ENCODE data around the gene KIAA0319L. TPM values are rescaled to one million over a fixed set of nuclear protein-coding genes. Genes with fewer than 3 reads are reported as not detected.

KIAA0319L gene
- total RNA-seq, 1 experiment from 2014 or later, result 72.6 TPM

DNA sequence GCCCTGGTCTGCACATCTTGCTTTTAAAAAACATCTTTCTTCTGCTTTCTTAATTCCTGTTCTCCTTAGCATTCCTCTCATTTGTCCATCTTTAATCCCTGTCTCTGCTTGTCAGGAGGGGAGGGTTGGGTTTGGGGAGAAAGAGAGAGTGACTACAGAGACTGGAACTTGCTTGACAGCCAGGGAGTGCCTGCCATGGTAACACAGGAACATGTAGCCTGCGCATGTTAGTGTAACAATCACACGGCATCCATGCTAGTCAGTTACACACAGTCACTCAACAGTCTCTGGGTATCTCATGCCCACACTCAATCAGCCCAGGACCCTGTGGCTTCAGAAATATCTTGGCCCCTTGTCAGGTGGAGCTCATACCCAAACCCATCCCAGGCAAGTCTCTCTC lies 15.1 kb upstream of the KIAA0319L start:
- H3K4me1 Mint-ChIP-seq (ENCODE audit: low read depth, unreplicated experiment), result peaks cover 26% of the 10 kb centered on the region
- H3K36me3 Mint-ChIP-seq (ENCODE audit: insufficient read depth, unreplicated experiment), result peaks cover 14% of the 10 kb centered on the region
- intact Hi-C loops (cut with micrococcal nuclease; ENCODE audit: unreplicated experiment), result no loop called here
- H3K4me3 Mint-ChIP-seq (ENCODE audit: low read depth, unreplicated experiment), result peak overlapping the region; percentile 63
- CTCF ChIA-PET, result interaction anchor here (1.2 to 2.7 kb wide), 2 partner anchors 143 to 155 kb away, joined by 4 to 8 read pairs; no protein-coding TSS in a partner anchor
- no peak for DNase-seq
- H3K27ac Mint-ChIP-seq (ENCODE audit: unreplicated experiment), result no peak overlapping the region
- TF ChIP-seq, protein P1, sequence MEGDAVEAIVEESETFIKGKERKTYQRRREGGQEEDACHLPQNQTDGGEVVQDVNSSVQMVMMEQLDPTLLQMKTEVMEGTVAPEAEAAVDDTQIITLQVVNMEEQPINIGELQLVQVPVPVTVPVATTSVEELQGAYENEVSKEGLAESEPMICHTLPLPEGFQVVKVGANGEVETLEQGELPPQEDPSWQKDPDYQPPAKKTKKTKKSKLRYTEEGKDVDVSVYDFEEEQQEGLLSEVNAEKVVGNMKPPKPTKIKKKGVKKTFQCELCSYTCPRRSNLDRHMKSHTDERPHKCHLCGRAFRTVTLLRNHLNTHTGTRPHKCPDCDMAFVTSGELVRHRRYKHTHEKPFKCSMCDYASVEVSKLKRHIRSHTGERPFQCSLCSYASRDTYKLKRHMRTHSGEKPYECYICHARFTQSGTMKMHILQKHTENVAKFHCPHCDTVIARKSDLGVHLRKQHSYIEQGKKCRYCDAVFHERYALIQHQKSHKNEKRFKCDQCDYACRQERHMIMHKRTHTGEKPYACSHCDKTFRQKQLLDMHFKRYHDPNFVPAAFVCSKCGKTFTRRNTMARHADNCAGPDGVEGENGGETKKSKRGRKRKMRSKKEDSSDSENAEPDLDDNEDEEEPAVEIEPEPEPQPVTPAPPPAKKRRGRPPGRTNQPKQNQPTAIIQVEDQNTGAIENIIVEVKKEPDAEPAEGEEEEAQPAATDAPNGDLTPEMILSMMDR (IDR thresholded peaks at IDR 0.05; ENCODE audit: unreplicated experiment), result no peak
- peaks cover 52% of the 10 kb centered on the region for H3K27me3 Mint-ChIP-seq (ENCODE audit: unreplicated experiment)
- no TSS peak for BruUV-seq (replicated peaks)
- H3K9me3 Mint-ChIP-seq (ENCODE audit: low read depth, unreplicated experiment), result no peaks in the 10 kb centered on the region

GRCh38 chr1:35571263-35571662 lies 14.1 kb upstream of the KIAA0319L start:
- no TSS peak for BruUV-seq (replicated peaks)
- peaks cover 14% of the 10 kb centered on the region for H3K36me3 Mint-ChIP-seq (ENCODE audit: insufficient read depth, unreplicated experiment)
- peaks cover 26% of the 10 kb centered on the region for H3K4me1 Mint-ChIP-seq (ENCODE audit: low read depth, unreplicated experiment)
- H3K27ac Mint-ChIP-seq (ENCODE audit: unreplicated experiment), result no peak overlapping the region
- intact Hi-C loops (cut with micrococcal nuclease; ENCODE audit: unreplicated experiment), result no loop called here
- peaks cover 49% of the 10 kb centered on the region for H3K27me3 Mint-ChIP-seq (ENCODE audit: unreplicated experiment)
- no peak overlapping the region for H3K4me3 Mint-ChIP-seq (ENCODE audit: low read depth, unreplicated experiment)
- TF ChIP-seq, protein P1 (IDR thresholded peaks at IDR 0.05; ENCODE audit: unreplicated experiment), result no peak
- CTCF ChIA-PET, result interaction anchor here (2.7 kb wide), 1 partner anchor 144 kb away, joined by 8 read pairs; no protein-coding TSS in a partner anchor
- H3K9me3 Mint-ChIP-seq (ENCODE audit: low read depth, unreplicated experiment), result no peaks in the 10 kb centered on the region
- no peak for DNase-seq

GRCh38 chr1:35570589-35571137 lies 13.5 kb upstream of the KIAA0319L start:
- no peak overlapping the region for H3K27ac Mint-ChIP-seq (ENCODE audit: unreplicated experiment)
- no TSS peak for BruUV-seq (replicated peaks)
- H3K9me3 Mint-ChIP-seq (ENCODE audit: low read depth, unreplicated experiment), result no peaks in the 10 kb centered on the region
- no peak for DNase-seq
- H3K4me3 Mint-ChIP-seq (ENCODE audit: low read depth, unreplicated experiment), result no peak overlapping the region
- intact Hi-C loops (cut with micrococcal nuclease; ENCODE audit: unreplicated experiment), result no loop called here
- peaks cover 25% of the 10 kb centered on the region for H3K4me1 Mint-ChIP-seq (ENCODE audit: low read depth, unreplicated experiment)
- H3K36me3 Mint-ChIP-seq (ENCODE audit: insufficient read depth, unreplicated experiment), result peaks cover 14% of the 10 kb centered on the region
- CTCF ChIA-PET, result interaction anchor here (0.7 to 2.7 kb wide), 3 partner anchors 145 to 402 kb away, joined by 3 to 8 read pairs (median 3); no protein-coding TSS in a partner anchor
- H3K27me3 Mint-ChIP-seq (ENCODE audit: unreplicated experiment), result peaks cover 43% of the 10 kb centered on the region
- TF ChIP-seq, protein P1 (IDR thresholded peaks at IDR 0.05; ENCODE audit: unreplicated experiment), result no peak

DNA sequence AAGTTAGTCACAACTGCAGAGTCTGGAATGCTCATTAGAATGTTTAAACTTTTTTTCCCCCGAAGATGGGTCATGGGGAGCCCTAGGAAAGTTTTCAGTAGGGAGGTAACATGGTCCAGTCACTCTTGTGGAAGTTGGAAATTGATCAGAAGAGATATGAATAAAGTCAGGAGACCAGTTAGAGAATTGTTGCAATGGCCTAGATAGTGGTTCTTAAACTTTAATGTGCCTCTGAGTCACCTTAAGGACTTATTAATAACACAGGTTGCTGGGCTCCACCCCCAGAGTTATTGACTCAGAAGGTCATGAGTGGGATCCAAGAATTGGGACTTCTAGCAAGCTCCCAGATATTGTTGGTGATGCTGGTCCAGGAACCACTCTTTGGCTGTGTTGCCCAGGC lies 12.7 kb upstream of the KIAA0319L start:
- H3K27ac Mint-ChIP-seq (ENCODE audit: unreplicated experiment), result no peak overlapping the region
- H3K9me3 Mint-ChIP-seq (ENCODE audit: low read depth, unreplicated experiment), result no peaks in the 10 kb centered on the region
- DNase-seq, result no peak
- CTCF ChIA-PET, result interaction anchor here (0.7 to 1.2 kb wide), 2 partner anchors 157 to 401 kb away, joined by 3 read pairs; no protein-coding TSS in a partner anchor
- TF ChIP-seq, protein P1 (IDR thresholded peaks at IDR 0.05; ENCODE audit: unreplicated experiment), result no peak
- H3K36me3 Mint-ChIP-seq (ENCODE audit: insufficient read depth, unreplicated experiment), result peaks cover 15% of the 10 kb centered on the region
- H3K27me3 Mint-ChIP-seq (ENCODE audit: unreplicated experiment), result peaks cover 36% of the 10 kb centered on the region
- H3K4me3 Mint-ChIP-seq (ENCODE audit: low read depth, unreplicated experiment), result no peak overlapping the region
- no TSS peak for BruUV-seq (replicated peaks)
- intact Hi-C loops (cut with micrococcal nuclease; ENCODE audit: unreplicated experiment), result loop anchor here (1.0 kb wide), 2 partner anchors 157 to 204 kb away; no protein-coding TSS in a partner anchor
- peaks cover 18% of the 10 kb centered on the region for H3K4me1 Mint-ChIP-seq (ENCODE audit: low read depth, unreplicated experiment)

Measured in Calu3 (cell line).